Measurements from ENCODE around the gene TRAK2. TPM values are rescaled to one million over a fixed set of nuclear protein-coding genes. Genes with fewer than 3 reads are reported as not detected.

Gene TRAK2
- total and polyA plus RNA-seq, 2 donors (not counting 1 experiment from before 2014, with no cell fraction given): 16.9 to 21.6 TPM

- no peak overlapping the region for H3K27ac Mint-ChIP-seq
- Histone ChIP-seq H3K4me2 (replicated peaks; ENCODE audit: low read depth, low read length, poor library complexity, severe bottlenecking) (no peak overlapping the region), H3K9me3 (ENCODE audit: control extremely low read depth in 1 of 3, control insufficient read depth in 2 of 3, insufficient read depth in 1 of 3, low read length in 2 of 3) (peaks cover 0 to 6% (median 0%) of the 10 kb centered on the region in 3 donors), H3K79me2 (ENCODE audit: control insufficient read depth, insufficient read depth, low read length) (no peaks in the 10 kb centered on the region), H3K27ac (ENCODE audit: low read length in 2 of 2) (no peak overlapping the region), H3K9ac (ENCODE audit: low read length) (no peak overlapping the region), H3K4me3 (ENCODE audit: control extremely low read depth in 1 of 5, extremely low read depth in 1 of 5, insufficient read depth in 1 of 5, low read depth in 2 of 5, low read length in 4 of 5) (no peak overlapping the region), H2AFZ (ENCODE audit: insufficient read depth, low read depth, low read length, poor library complexity, severe bottlenecking) (no peak overlapping the region), H4K20me1 (ENCODE audit: control insufficient read depth, insufficient read depth, low read length, poor library complexity, severe bottlenecking) (no peaks in the 10 kb centered on the region), H3K4me1 (ENCODE audit: control insufficient read depth in 2 of 2, insufficient read depth in 2 of 2, low read length in 2 of 2) (no peaks in the 10 kb centered on the region), H3K36me3 (replicated peaks in 1 of 2; ENCODE audit: control extremely low read depth in 1 of 2, control insufficient read depth in 1 of 2, extremely low read depth in 1 of 2, insufficient read depth in 2 of 2, low read length in 1 of 2) (no peaks in the 10 kb centered on the region), H3K27me3 (replicated peaks in 1 of 4; ENCODE audit: control extremely low read depth in 1 of 4, control insufficient read depth in 3 of 4, insufficient read depth in 4 of 4, low read length in 3 of 4) (no peaks in the 10 kb centered on the region)
- WGBS (ENCODE audit: insufficient coverage): 96% methylated on average over 3 of the region's 4 CpGs
- ChIA-PET CTCF (interaction anchor here (1.0 to 1.3 kb wide), 3 partner anchors 114 to 168 kb away, joined by 3 to 5 read pairs (median 3); partner anchors contain the start of gene CASP10), POLR2A (no interaction called here)
- H3K9me3 Mint-ChIP-seq (ENCODE audit: insufficient read depth): no peaks in the 10 kb centered on the region
- ATAC-seq (ENCODE audit: low read depth): no peak
- no peak for DNase-seq
- no peak for TF ChIP-seq CTCF (IDR thresholded peaks at IDR 0.05)
- no peak for TF ChIP-seq EZH2 (IDR thresholded peaks at IDR 0.05; ENCODE audit: borderline replicate concordance, insufficient read depth, low read depth, low read length, poor library complexity, severe bottlenecking)
- intact Hi-C loops (cut with micrococcal nuclease): no loop called here
- no peaks in the 10 kb centered on the region for H3K4me1 Mint-ChIP-seq
- H3K27me3 Mint-ChIP-seq: no peaks in the 10 kb centered on the region
- H3K4me3 Mint-ChIP-seq: no peak overlapping the region
These were observed 100.4 kb downstream of the TRAK2 start for GRCh38 chr2:201350879-201351278.

GRCh38 chr2:201349601-201350000, 101.7 kb downstream of the TRAK2 start:
- Mint-ChIP-seq H3K27me3 (no peaks in the 10 kb centered on the region), H3K27ac (no peak overlapping the region), H3K4me1 (peaks cover 8% of the 10 kb centered on the region), H3K9me3 (ENCODE audit: insufficient read depth) (no peaks in the 10 kb centered on the region), H3K4me3 (no peak overlapping the region)
- Histone ChIP-seq H4K20me1 (ENCODE audit: control insufficient read depth, insufficient read depth, low read length, poor library complexity, severe bottlenecking) (no peaks in the 10 kb centered on the region), H3K4me1 (ENCODE audit: control insufficient read depth in 2 of 2, insufficient read depth in 2 of 2, low read length in 2 of 2) (peaks cover 4 to 7% of the 10 kb centered on the region in 2 donors), H3K4me2 (replicated peaks; ENCODE audit: low read depth, low read length, poor library complexity, severe bottlenecking) (no peak overlapping the region), H3K27me3 (replicated peaks in 1 of 4; ENCODE audit: control extremely low read depth in 1 of 4, control insufficient read depth in 3 of 4, insufficient read depth in 4 of 4, low read length in 3 of 4) (no peaks in the 10 kb centered on the region), H3K9ac (ENCODE audit: low read length) (no peak overlapping the region), H3K9me3 (ENCODE audit: control extremely low read depth in 1 of 3, control insufficient read depth in 2 of 3, insufficient read depth in 1 of 3, low read length in 2 of 3) (peaks cover 0 to 6% (median 0%) of the 10 kb centered on the region in 3 donors), H3K27ac (ENCODE audit: low read length in 2 of 2) (no peak overlapping the region), H3K79me2 (ENCODE audit: control insufficient read depth, insufficient read depth, low read length) (no peaks in the 10 kb centered on the region), H3K36me3 (replicated peaks in 1 of 2; ENCODE audit: control extremely low read depth in 1 of 2, control insufficient read depth in 1 of 2, extremely low read depth in 1 of 2, insufficient read depth in 2 of 2, low read length in 1 of 2) (no peaks in the 10 kb centered on the region), H2AFZ (ENCODE audit: insufficient read depth, low read depth, low read length, poor library complexity, severe bottlenecking) (no peak overlapping the region), H3K4me3 (ENCODE audit: control extremely low read depth in 1 of 5, extremely low read depth in 1 of 5, insufficient read depth in 1 of 5, low read depth in 2 of 5, low read length in 4 of 5) (no peak overlapping the region)
- WGBS (ENCODE audit: insufficient coverage): 87% methylated on average over 3 of the region's 4 CpGs
- TF ChIP-seq EZH2 (IDR thresholded peaks at IDR 0.05; ENCODE audit: borderline replicate concordance, insufficient read depth, low read depth, low read length, poor library complexity, severe bottlenecking) (no peak), CTCF (IDR thresholded peaks at IDR 0.05) (no peak)
- intact Hi-C loops (cut with micrococcal nuclease): no loop called here
- ChIA-PET CTCF (interaction anchor here (0.6 kb wide), 1 partner anchor 766 kb away, joined by 3 read pairs; no protein-coding TSS in a partner anchor), POLR2A (no interaction called here)
- no peak for ATAC-seq (ENCODE audit: low read depth)
- no peak for DNase-seq

Data from B cell (primary cell).